ENCODE results near the gene RRP8. TPM values are rescaled to one million over a fixed set of nuclear protein-coding genes. Genes with fewer than 3 reads are reported as not detected.

The RRP8 gene
- total RNA-seq, 1 experiment from 2014 or later: 17.8 TPM

DNA sequence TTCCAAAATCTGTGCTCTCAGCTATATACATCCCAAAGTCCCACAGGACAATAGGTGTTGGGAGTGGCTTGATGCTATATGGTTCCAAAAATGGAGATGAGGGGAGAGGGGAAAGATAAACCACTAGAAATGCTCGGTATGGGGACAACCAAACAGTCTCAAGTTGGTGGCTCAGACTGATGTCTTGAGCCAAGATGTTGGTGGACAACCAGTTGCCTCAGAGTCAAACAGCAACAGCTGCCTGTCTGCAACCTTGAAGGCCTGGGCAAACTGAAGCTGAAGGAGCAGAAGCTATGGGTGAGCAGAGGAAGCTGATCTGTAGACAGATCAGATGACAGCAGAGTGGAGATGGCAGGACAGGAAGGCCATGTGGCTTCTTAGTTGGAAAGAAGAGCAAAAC is 4.0 kb downstream of the RRP8 start:
- Histone ChIP-seq H3K27ac (ENCODE audit: low read depth, low read length) (no peak overlapping the region), H3K4me3 (replicated peaks in 1 of 2; ENCODE audit: low read depth in 1 of 2, low read length in 2 of 2) (no peak overlapping the region), H4K20me1 (ENCODE audit: insufficient read depth) (no peaks in the 10 kb centered on the region), H3K9me2 (ENCODE audit: insufficient read depth) (no peaks in the 10 kb centered on the region), H3K36me3 (ENCODE audit: control insufficient read depth in 1 of 2, insufficient read depth in 2 of 2, low read length in 2 of 2) (peaks cover 26 to 41% of the 10 kb centered on the region in 2 experiments; a peak in 3 of 4 replicates), H3K4me1 (ENCODE audit: control insufficient read depth in 1 of 2, insufficient read depth in 2 of 2, low read length in 2 of 2) (peaks cover 0 to 12% of the 10 kb centered on the region in 2 experiments; a peak in 2 of 4 replicates), H3K9ac (ENCODE audit: low read length) (no peak overlapping the region), H2AFZ (ENCODE audit: low read depth, low read length, poor library complexity, severe bottlenecking) (no peak overlapping the region), H3K9me3 (ENCODE audit: control insufficient read depth in 1 of 2, insufficient read depth in 1 of 2, low read depth in 1 of 2, low read length in 2 of 2) (no peaks in the 10 kb centered on the region), H3K4me2 (ENCODE audit: low read length) (no peak overlapping the region), H3K79me2 (ENCODE audit: insufficient read depth, low read length) (peaks cover 67% of the 10 kb centered on the region), H3K27me3 (ENCODE audit: insufficient read depth, low read length) (no peaks in the 10 kb centered on the region)
- CTCF ChIA-PET: no interaction called here
- no peak for TF ChIP-seq ATF3 (IDR thresholded peaks at IDR 0.05)
- TF ChIP-seq RAD21 (IDR thresholded peaks at IDR 0.05; ENCODE audit: low read depth): no peak
- TF ChIP-seq SIN3A (IDR thresholded peaks at IDR 0.05; ENCODE audit: low read depth): no peak
- no peak for TF ChIP-seq FOSL1 (IDR thresholded peaks at IDR 0.05; ENCODE audit: low read depth)
- TF ChIP-seq, protein P1, sequence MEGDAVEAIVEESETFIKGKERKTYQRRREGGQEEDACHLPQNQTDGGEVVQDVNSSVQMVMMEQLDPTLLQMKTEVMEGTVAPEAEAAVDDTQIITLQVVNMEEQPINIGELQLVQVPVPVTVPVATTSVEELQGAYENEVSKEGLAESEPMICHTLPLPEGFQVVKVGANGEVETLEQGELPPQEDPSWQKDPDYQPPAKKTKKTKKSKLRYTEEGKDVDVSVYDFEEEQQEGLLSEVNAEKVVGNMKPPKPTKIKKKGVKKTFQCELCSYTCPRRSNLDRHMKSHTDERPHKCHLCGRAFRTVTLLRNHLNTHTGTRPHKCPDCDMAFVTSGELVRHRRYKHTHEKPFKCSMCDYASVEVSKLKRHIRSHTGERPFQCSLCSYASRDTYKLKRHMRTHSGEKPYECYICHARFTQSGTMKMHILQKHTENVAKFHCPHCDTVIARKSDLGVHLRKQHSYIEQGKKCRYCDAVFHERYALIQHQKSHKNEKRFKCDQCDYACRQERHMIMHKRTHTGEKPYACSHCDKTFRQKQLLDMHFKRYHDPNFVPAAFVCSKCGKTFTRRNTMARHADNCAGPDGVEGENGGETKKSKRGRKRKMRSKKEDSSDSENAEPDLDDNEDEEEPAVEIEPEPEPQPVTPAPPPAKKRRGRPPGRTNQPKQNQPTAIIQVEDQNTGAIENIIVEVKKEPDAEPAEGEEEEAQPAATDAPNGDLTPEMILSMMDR (IDR thresholded peaks at IDR 0.05 in 2 of 3, conservative IDR thresholded peaks at IDR 0.05 in 1 of 3; ENCODE audit: borderline replicate concordance in 1 of 3, insufficient read depth in 1 of 3, low read depth in 2 of 3, low read length in 2 of 3): no peak
- TF ChIP-seq ELF1 (IDR thresholded peaks at IDR 0.05; ENCODE audit: borderline replicate concordance, low read depth): no peak
- TF ChIP-seq CBX3 (IDR thresholded peaks at IDR 0.05; ENCODE audit: low read depth): no peak
- TF ChIP-seq EGR1 (IDR thresholded peaks at IDR 0.05; ENCODE audit: low read depth): no peak
- no peak for TF ChIP-seq SP1 (IDR thresholded peaks at IDR 0.05; ENCODE audit: low read depth)
- DNase-seq (ENCODE audit: low read depth, low spot score) (no peak), ATAC-seq (no peak)
- RAD21 ChIA-PET (ENCODE audit: low non-redundant PET in 1 of 2, low total read pairs in 2 of 2, uncharacterized antibody in 2 of 2, unreplicated experiment in 2 of 2): no interaction called here
- POLR2A ChIA-PET: no interaction called here
- intact Hi-C loops (cut with micrococcal nuclease): no loop called here
- BruUV-seq (replicated peaks): no TSS peak

- no peak overlapping the region for H3K9ac ChIP-seq (ENCODE audit: low read length)
- peaks cover 0 to 10% of the 10 kb centered on the region in 2 experiments; a peak in 2 of 4 replicates for H3K4me1 ChIP-seq (ENCODE audit: control insufficient read depth in 1 of 2, insufficient read depth in 2 of 2, low read length in 2 of 2)
- ATAC-seq (no peak), DNase-seq (ENCODE audit: low read depth, low spot score) (no peak)
- peaks cover 59% of the 10 kb centered on the region for H3K79me2 ChIP-seq (ENCODE audit: insufficient read depth, low read length)
- H3K27ac ChIP-seq (ENCODE audit: low read depth, low read length): no peak overlapping the region
- no TSS peak for BruUV-seq (replicated peaks)
- H2AFZ ChIP-seq (ENCODE audit: low read depth, low read length, poor library complexity, severe bottlenecking): no peak overlapping the region
- H3K36me3 ChIP-seq (ENCODE audit: control insufficient read depth in 1 of 2, insufficient read depth in 2 of 2, low read length in 2 of 2): peaks cover 26 to 41% of the 10 kb centered on the region in 2 experiments; a peak in 3 of 4 replicates
- H4K20me1 ChIP-seq (ENCODE audit: insufficient read depth): no peaks in the 10 kb centered on the region
- H3K4me2 ChIP-seq (ENCODE audit: low read length): no peak overlapping the region
- no peaks in the 10 kb centered on the region for H3K9me2 ChIP-seq (ENCODE audit: insufficient read depth)
- no peaks in the 10 kb centered on the region for H3K9me3 ChIP-seq (ENCODE audit: control insufficient read depth in 1 of 2, insufficient read depth in 1 of 2, low read depth in 1 of 2, low read length in 2 of 2)
- CTCF ChIA-PET: no interaction called here
- RAD21 ChIA-PET (ENCODE audit: low non-redundant PET in 1 of 2, low total read pairs in 2 of 2, uncharacterized antibody in 2 of 2, unreplicated experiment in 2 of 2): no interaction called here
- no peak overlapping the region for H3K4me3 ChIP-seq (replicated peaks in 1 of 2; ENCODE audit: low read depth in 1 of 2, low read length in 2 of 2)
- intact Hi-C loops (cut with micrococcal nuclease): no loop called here
- POLR2A ChIA-PET: no interaction called here
- no peaks in the 10 kb centered on the region for H3K27me3 ChIP-seq (ENCODE audit: insufficient read depth, low read length)
- TF ChIP-seq ZFX (IDR thresholded peaks at IDR 0.05) (no peak), POLR2A (IDR thresholded peaks at IDR 0.05; ENCODE audit: borderline replicate concordance, extremely low read depth, insufficient read depth, insufficient read length) (no peak), CBX3 (IDR thresholded peaks at IDR 0.05; ENCODE audit: low read depth) (no peak), FOSL1 (IDR thresholded peaks at IDR 0.05; ENCODE audit: low read depth) (no peak), EZH2phosphoT487 (IDR thresholded peaks at IDR 0.05; ENCODE audit: borderline replicate concordance) (no peak), SIN3A (IDR thresholded peaks at IDR 0.05; ENCODE audit: low read depth) (no peak), SP1 (IDR thresholded peaks at IDR 0.05; ENCODE audit: low read depth) (no peak), JUND (IDR thresholded peaks at IDR 0.05) (no peak), ZNF274 (IDR thresholded peaks at IDR 0.05; ENCODE audit: low read depth, low read length) (no peak)
- TF ChIP-seq, protein P1 (IDR thresholded peaks at IDR 0.05 in 2 of 3, conservative IDR thresholded peaks at IDR 0.05 in 1 of 3; ENCODE audit: borderline replicate concordance in 1 of 3, insufficient read depth in 1 of 3, low read depth in 2 of 3, low read length in 2 of 3): no peak
- TF ChIP-seq, protein P2, sequence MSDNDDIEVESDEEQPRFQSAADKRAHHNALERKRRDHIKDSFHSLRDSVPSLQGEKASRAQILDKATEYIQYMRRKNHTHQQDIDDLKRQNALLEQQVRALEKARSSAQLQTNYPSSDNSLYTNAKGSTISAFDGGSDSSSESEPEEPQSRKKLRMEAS (IDR thresholded peaks at IDR 0.05): no peak
Observed at GRCh38 chr11:6598555-6598954, 4.9 kb downstream of the RRP8 start.

All from HCT116 (cell line).